HG02938 (cell line): ENCODE measurements around the gene BCOR.

ENCODE experiments used
- ATAC-seq: cut with Tn5 transposase; IDR thresholded peaks from one replicate; pipeline ENCODE4 v1.9.1; 2021; ENCODE audit warnings: mild to moderate bottlenecking, moderate library complexity; ENCODE audit not compliant: unreplicated experiment

BCOR gene

GRCh38 chrX:40086569-40087335 lies 11.0 kb downstream of the BCOR start:
- ATAC-seq, result no peak

- ATAC-seq, result no peak
Observed at GRCh38 chrX:40085714-40086113, 12.0 kb downstream of the BCOR start.

- no peak for ATAC-seq
Observed at GRCh38 chrX:40085102-40085551, 12.6 kb downstream of the BCOR start.

- ATAC-seq, result no peak
Observed at GRCh38 chrX:40084471-40085101, 13.2 kb downstream of the BCOR start.

- no peak for ATAC-seq
Observed at GRCh38 chrX:40083979-40084359, 13.8 kb downstream of the BCOR start.

- ATAC-seq, result no peak
Observed at GRCh38 chrX:40083120-40083978, 14.4 kb downstream of the BCOR start.

GRCh38 chrX:40082447-40083119 lies 15.2 kb downstream of the BCOR start:
- no peak for ATAC-seq

GRCh38 chrX:40081679-40082068 lies 16.1 kb downstream of the BCOR start:
- ATAC-seq, result no peak

GRCh38 chrX:40080894-40081678 lies 16.7 kb downstream of the BCOR start:
- no peak for ATAC-seq

- no peak for ATAC-seq
Observed at GRCh38 chrX:40079572-40079971, 18.2 kb downstream of the BCOR start.

GRCh38 chrX:40078489-40079227 lies 19.1 kb downstream of the BCOR start:
- ATAC-seq, result no peak

- no peak for ATAC-seq
Observed at GRCh38 chrX:40077906-40078305, 19.9 kb downstream of the BCOR start.

- ATAC-seq, result no peak
Observed at GRCh38 chrX:40076750-40077575, 20.8 kb downstream of the BCOR start.

GRCh38 chrX:40074959-40075332 lies 22.8 kb downstream of the BCOR start:
- ATAC-seq, result no peak

GRCh38 chrX:40074080-40074958 lies 23.4 kb downstream of the BCOR start:
- no peak for ATAC-seq

GRCh38 chrX:40073439-40074054 lies 24.2 kb downstream of the BCOR start:
- ATAC-seq, result no peak

GRCh38 chrX:40072246-40072645 lies 25.5 kb downstream of the BCOR start:
- no peak for ATAC-seq
